Upper lobe of left lung (tissue), 6 donors: Measurements from ENCODE around the gene CSF3. TPM values are rescaled to one million over a fixed set of nuclear protein-coding genes. Genes with fewer than 3 reads are reported as not detected.

Experiments used
- ATAC-seq, 2 donors: fragments of 200-7000 bp; cut with Tn5 transposase; one replicate each; pipeline ENCODE4 v1.9.1; 2022; ENCODE audit warnings: mild to moderate bottlenecking in 2 of 2, moderate library complexity in 2 of 2; ENCODE audit not compliant: low FRiP score in 2 of 2
- DNase-seq, 2 donors: peaks; one replicate each; pipeline ENCODE4 v3.0.0-alpha.2; 2019 to 2020
- H3K27ac ChIP-seq, 4 donors: fragments of 200-600 bp; sonication (generic); one replicate each; pipeline ENCODE4 v1.5.1; 2016 to 2019
- H3K27me3 ChIP-seq, 4 donors: fragments of 200-600 bp; sonication (generic); one replicate each; pipeline ENCODE4 v1.5.1; 2017 to 2019
- H3K36me3 ChIP-seq, 4 donors: fragments of 200-600 bp; sonication (generic); one replicate each; pipeline ENCODE4 v1.5.1; 2016 to 2019
- H3K4me1 ChIP-seq, 4 donors: fragments of 200-600 bp; sonication (generic); one replicate each; pipeline ENCODE4 v1.5.1; 2018 to 2019
- H3K4me3 ChIP-seq, 4 donors: fragments of 200-600 bp; sonication (generic); one replicate each; pipeline ENCODE4 v1.5.1; 2017 to 2019; ENCODE audit warnings: mild to moderate bottlenecking in 2 of 4, moderate library complexity in 1 of 4
- H3K9me3 ChIP-seq, 4 donors: fragments of 200-600 bp; sonication (generic); one replicate each; pipeline ENCODE4 v1.5.1; 2018 to 2019
- EP300 ChIP-seq, 4 donors: sonication (generic); formaldehyde crosslinking; IDR thresholded peaks; one replicate each; pipeline ENCODE4 v1.5.1; 2017; ENCODE audit warnings: antibody characterized with exemption in 4 of 4, control low read depth in 2 of 4
- POLR2A ChIP-seq, 4 donors: fragments of 450-650 bp; IDR thresholded peaks; one replicate each; pipeline ENCODE4 v1.5.1; 2016 to 2017; ENCODE audit warnings: antibody characterized with exemption in 4 of 4, mild to moderate bottlenecking in 2 of 4
- POLR2AphosphoS5 ChIP-seq, 2 donors: sonication (generic); formaldehyde crosslinking; IDR thresholded peaks; one replicate each; pipeline ENCODE4 v1.5.1; 2017; ENCODE audit warnings: antibody characterized with exemption in 2 of 2
- WGBS, 2 donors: methylation state at CpG; one replicate each; pipeline ENCODE4 v1.1.5; 2017 to 2018; 5-methylcytosine and 5-hydroxymethylcytosine counted together
- total RNA-seq, 6 donors: library from RNA; depleted of rRNA in 4 of 6; stranded (reverse); fragments of >200 nt in 4 of 6; gene quantifications; one replicate each; pipeline versions ENCODE4 v1.1.0 to v1.2.1, GENCODE V29; 2016 to 2021
- TF ChIP-seq, protein P1 (sequence below), 6 experiments: fragments of 450-650 bp in 4 of 6; fragments of 200-600 bp in 2 of 6; sonication (generic) in 2 of 6; IDR thresholded peaks; one replicate each; pipeline ENCODE4 v1.5.1; 2016 to 2019; ENCODE audit warnings: antibody characterized with exemption in 6 of 6
- donor health status: DM: no; HTN: no; CAD: no; lungs with moderate emphysema.
- donor health status: DM: no; HTN: yes; CAD: no; lungs with severe emphysema.

Gene CSF3
- total RNA-seq, 6 donors from 2014 or later, result 1.6 to 14.4 (median 2.7) TPM

- no peaks in the 10 kb centered on the region for H3K9me3 ChIP-seq
- peak; percentile 27 to 89 for ATAC-seq
- H3K4me3 ChIP-seq, result peak within 1 kb of the TSS; percentile 96 to 100 (median 98)
- H3K36me3 ChIP-seq, result no peaks in the 10 kb centered on the region
- DNase-seq, result peak; percentile 83 to 95
- no peak for TF ChIP-seq POLR2AphosphoS5 (IDR thresholded peaks at IDR 0.05)
- TF ChIP-seq, protein P1, sequence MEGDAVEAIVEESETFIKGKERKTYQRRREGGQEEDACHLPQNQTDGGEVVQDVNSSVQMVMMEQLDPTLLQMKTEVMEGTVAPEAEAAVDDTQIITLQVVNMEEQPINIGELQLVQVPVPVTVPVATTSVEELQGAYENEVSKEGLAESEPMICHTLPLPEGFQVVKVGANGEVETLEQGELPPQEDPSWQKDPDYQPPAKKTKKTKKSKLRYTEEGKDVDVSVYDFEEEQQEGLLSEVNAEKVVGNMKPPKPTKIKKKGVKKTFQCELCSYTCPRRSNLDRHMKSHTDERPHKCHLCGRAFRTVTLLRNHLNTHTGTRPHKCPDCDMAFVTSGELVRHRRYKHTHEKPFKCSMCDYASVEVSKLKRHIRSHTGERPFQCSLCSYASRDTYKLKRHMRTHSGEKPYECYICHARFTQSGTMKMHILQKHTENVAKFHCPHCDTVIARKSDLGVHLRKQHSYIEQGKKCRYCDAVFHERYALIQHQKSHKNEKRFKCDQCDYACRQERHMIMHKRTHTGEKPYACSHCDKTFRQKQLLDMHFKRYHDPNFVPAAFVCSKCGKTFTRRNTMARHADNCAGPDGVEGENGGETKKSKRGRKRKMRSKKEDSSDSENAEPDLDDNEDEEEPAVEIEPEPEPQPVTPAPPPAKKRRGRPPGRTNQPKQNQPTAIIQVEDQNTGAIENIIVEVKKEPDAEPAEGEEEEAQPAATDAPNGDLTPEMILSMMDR (IDR thresholded peaks at IDR 0.05), result peak in 3 of 6 experiments; percentile 28 to 71 (median 38)
- peaks cover 33 to 57% (median 47%) of the 10 kb centered on the region in 4 donors for H3K4me1 ChIP-seq
- H3K27ac ChIP-seq, result peak within 1 kb of the TSS; percentile 95 to 97 (median 96)
- WGBS, 2 donors, result 2 to 4% methylated on average over 16 to 50 of the region's 83 CpGs
- no peaks in the 10 kb centered on the region for H3K27me3 ChIP-seq
Measured at GRCh38 chr17:40062329-40063186, 47.3 kb downstream of the CSF3 start, which contains the start of gene THRA. Gene THRA, plus strand, starts transcription at chr17:40062965. Its CDS starts 11,524 bp downstream, at chr17:40074489.

- peaks cover 38 to 65% (median 51%) of the 10 kb centered on the region in 4 donors for H3K4me1 ChIP-seq
- DNase-seq, result peak; percentile 72 to 91
Measured at GRCh38 chr17:40063187-40063771, 48.0 kb downstream of the CSF3 start.

DNA sequence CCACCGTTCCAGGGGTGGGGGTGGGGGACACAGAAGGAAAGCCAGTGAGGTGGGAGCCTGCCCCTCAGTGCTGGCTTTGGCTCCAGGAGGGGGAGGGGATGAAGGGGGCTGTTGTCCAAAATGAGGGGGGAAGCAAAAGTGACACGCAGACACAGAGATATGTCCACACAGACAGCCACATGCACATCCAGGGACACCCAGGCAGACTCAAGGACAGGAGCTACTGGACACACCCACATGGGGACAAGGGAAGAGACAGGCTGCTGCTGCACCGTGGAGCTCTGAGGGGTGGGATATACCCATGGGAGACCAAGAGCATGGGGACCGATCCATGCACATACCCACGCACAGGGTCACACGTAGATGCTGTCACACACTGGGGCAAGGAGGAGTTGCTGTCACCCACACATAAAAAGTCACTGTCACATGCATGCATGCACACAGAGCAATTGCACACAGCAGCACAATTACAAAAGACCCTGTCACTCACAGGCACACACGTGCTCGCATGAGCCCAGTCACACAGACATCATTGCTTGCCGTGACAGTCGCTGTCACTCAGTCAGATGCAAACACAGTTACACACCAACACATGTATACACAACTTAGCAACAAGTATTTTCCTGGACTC is 48.8 kb downstream of the CSF3 start:
- TF ChIP-seq POLR2A (IDR thresholded peaks at IDR 0.05) (no peak), EP300 (IDR thresholded peaks at IDR 0.05) (peak in 1 of 4 donors; percentile 47), POLR2AphosphoS5 (IDR thresholded peaks at IDR 0.05) (peak in 1 of 2 donors; percentile 22)
- TF ChIP-seq, protein P1 (IDR thresholded peaks at IDR 0.05), result no peak
- Histone ChIP-seq H3K27ac (peak overlapping the region; percentile 95 to 97 (median 96)), H3K4me1 (peaks cover 41 to 70% (median 53%) of the 10 kb centered on the region in 4 donors), H3K9me3 (no peaks in the 10 kb centered on the region), H3K4me3 (peak overlapping the region; percentile 96 to 100 (median 98)), H3K27me3 (no peaks in the 10 kb centered on the region), H3K36me3 (no peaks in the 10 kb centered on the region)
- WGBS, 2 donors, result 9 to 17% methylated on average over 2 to 10 of the region's 10 CpGs
- ATAC-seq (no peak), DNase-seq (peak in 1 of 2 donors; percentile 57)

More at GRCh38 chr17:40063187-40063771, 48.0 kb downstream of the CSF3 start:
- Histone ChIP-seq H3K4me3 (peak overlapping the region; percentile 96 to 100 (median 98)), H3K27me3 (no peaks in the 10 kb centered on the region), H3K27ac (peak overlapping the region; percentile 95 to 97 (median 96)), H3K36me3 (no peaks in the 10 kb centered on the region), H3K9me3 (no peaks in the 10 kb centered on the region)
- TF ChIP-seq POLR2A (IDR thresholded peaks at IDR 0.05) (peak in 2 of 4 donors; percentile 62 to 75), EP300 (IDR thresholded peaks at IDR 0.05) (no peak), POLR2AphosphoS5 (IDR thresholded peaks at IDR 0.05) (peak in 1 of 2 donors; percentile 6)
- TF ChIP-seq, protein P1 (IDR thresholded peaks at IDR 0.05), result peak in 1 of 6 experiments; percentile 36
- peak; percentile 43 to 65 for ATAC-seq
- WGBS, 2 donors, result 0% methylated on average over 7 to 14 of the region's 42 CpGs

DNA sequence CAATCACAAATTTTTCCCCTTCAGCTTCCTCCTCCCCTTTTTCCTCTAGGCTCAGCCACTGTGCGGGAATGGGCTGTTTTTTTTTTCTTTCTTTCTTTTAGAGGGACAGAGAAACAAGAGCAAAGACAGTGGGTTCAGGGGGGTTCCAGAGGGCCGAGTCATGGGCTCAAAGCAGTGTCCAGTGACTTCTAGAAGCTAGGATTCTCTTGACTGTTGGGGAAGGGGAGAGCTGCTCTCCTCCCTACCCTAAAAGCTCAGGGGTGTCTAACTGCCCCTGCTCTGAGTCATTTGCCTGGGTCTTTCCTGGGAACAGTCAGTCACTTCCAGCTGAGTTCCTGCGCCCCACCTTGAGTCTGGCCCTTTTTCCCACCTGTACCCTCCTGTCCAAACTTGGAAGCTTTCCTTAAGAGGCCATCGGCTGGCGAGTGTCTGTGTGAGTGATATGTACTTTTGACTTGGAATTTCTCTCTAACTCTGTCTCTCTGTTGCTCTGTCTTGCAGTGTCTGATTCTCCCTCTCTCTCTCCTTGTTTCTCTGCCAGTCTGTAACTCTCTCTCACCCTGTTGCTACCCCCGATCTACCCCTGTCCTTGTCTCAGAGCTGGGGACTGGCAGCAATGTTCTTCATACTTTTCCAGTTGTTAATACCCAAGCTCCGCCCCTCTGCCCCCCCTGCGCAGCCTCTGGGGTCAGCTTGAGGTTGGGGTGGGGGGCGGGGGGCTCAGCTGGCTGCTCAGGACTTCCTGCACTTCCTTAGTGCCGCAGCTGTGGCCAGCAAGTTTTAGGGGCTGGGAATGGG is 49.9 kb downstream of the CSF3 start:
- H3K4me3 ChIP-seq, result peak overlapping the region in 3 of 4 donors; percentile 96 to 100 (median 99)
- peaks cover 53 to 73% (median 63%) of the 10 kb centered on the region in 4 donors for H3K4me1 ChIP-seq
- WGBS, 2 donors, result 16 to 17% methylated on average over 9 to 10 of the region's 10 CpGs
- TF ChIP-seq, protein P1 (IDR thresholded peaks at IDR 0.05), result no peak
- TF ChIP-seq EP300 (IDR thresholded peaks at IDR 0.05), result no peak
- no peak for TF ChIP-seq POLR2AphosphoS5 (IDR thresholded peaks at IDR 0.05)
- no peak for TF ChIP-seq POLR2A (IDR thresholded peaks at IDR 0.05)
- no peaks in the 10 kb centered on the region for H3K9me3 ChIP-seq
- no peak for DNase-seq
- no peak for ATAC-seq
- no peaks in the 10 kb centered on the region for H3K27me3 ChIP-seq
- H3K27ac ChIP-seq, result peak overlapping the region; percentile 76 to 97 (median 94)
- no peaks in the 10 kb centered on the region for H3K36me3 ChIP-seq
